HG02885 (cell line): ENCODE measurements around the gene MCL1.
"Not testable (repeated sequence)": the region's sequence is repeated elsewhere in the genome, so short reads cannot be mapped to it uniquely, and the experiment has no call there.

ENCODE experiments used
- ATAC-seq: cut with Tn5 transposase; IDR thresholded peaks from one replicate; pipeline ENCODE4 v1.9.1; 2021; ENCODE audit warnings: mild to moderate bottlenecking; ENCODE audit not compliant: unreplicated experiment, poor library complexity

Gene MCL1

GRCh38 chr1:150603711-150604110, 24.3 kb upstream of the MCL1 start:
- ATAC-seq = no peak

- not testable (repeated sequence) for ATAC-seq
Measured at GRCh38 chr1:150602372-150602771, 23.0 kb upstream of the MCL1 start.

- no peak for ATAC-seq
Measured at GRCh38 chr1:150601540-150601939, 22.1 kb upstream of the MCL1 start.

GRCh38 chr1:150598346-150598745, 18.9 kb upstream of the MCL1 start:
- not testable (repeated sequence) for ATAC-seq

GRCh38 chr1:150596976-150597375, 17.6 kb upstream of the MCL1 start:
- no peak for ATAC-seq

- ATAC-seq = no peak
Measured at GRCh38 chr1:150596095-150596892, 16.9 kb upstream of the MCL1 start.

- ATAC-seq = no peak
Measured at GRCh38 chr1:150582371-150582770, 3.0 kb upstream of the MCL1 start.

GRCh38 chr1:150581962-150582361, 2.6 kb upstream of the MCL1 start:
- ATAC-seq = not testable (repeated sequence)

GRCh38 chr1:150581437-150581836, 2.0 kb upstream of the MCL1 start:
- not testable (repeated sequence) for ATAC-seq

- ATAC-seq = not testable (repeated sequence)
Measured at GRCh38 chr1:150580966-150581365, 1.6 kb upstream of the MCL1 start.

- ATAC-seq = no peak
Measured at GRCh38 chr1:150579945-150580642, 684 bp upstream of the MCL1 start.

- no peak for ATAC-seq
Measured at GRCh38 chr1:150578272-150579109, 919 bp downstream of the MCL1 start.

- ATAC-seq = no peak
Measured at GRCh38 chr1:150577557-150578271, 1.7 kb downstream of the MCL1 start.

GRCh38 chr1:150576794-150577556, 2.4 kb downstream of the MCL1 start:
- ATAC-seq = no peak

- no peak for ATAC-seq
Measured at GRCh38 chr1:150576367-150576711, 3.1 kb downstream of the MCL1 start.

- ATAC-seq = no peak
Measured at GRCh38 chr1:150575518-150576366, 3.7 kb downstream of the MCL1 start.

GRCh38 chr1:150575072-150575489, 4.3 kb downstream of the MCL1 start:
- no peak for ATAC-seq

- ATAC-seq = no peak
Measured at GRCh38 chr1:150574260-150575071, 4.9 kb downstream of the MCL1 start.
